ENCODE measurements around the gene PTPRA. TPM values are rescaled to one million over a fixed set of nuclear protein-coding genes. Genes with fewer than 3 reads are reported as not detected.

Gene PTPRA
- total and polyA plus RNA-seq, 12 donors: 8.9 to 37.3 (median 28.5) TPM

- 92 to 93% methylated on average over 8 of the region's 8 CpGs for WGBS, 2 donors
- H3K4me1 ChIP-seq: peaks cover 13 to 42% (median 31%) of the 10 kb centered on the region in 9 donors
- H3K4me3 ChIP-seq: peak overlapping the region in 1 of 10 donors; percentile 92
- H3K27ac ChIP-seq: peak overlapping the region in 5 of 10 donors; percentile 88 to 95 (median 94)
- no peak for TF ChIP-seq CTCF (IDR thresholded peaks at IDR 0.05)
- peaks cover 3 to 38% (median 16%) of the 10 kb centered on the region in 9 donors for H3K36me3 ChIP-seq
- intact Hi-C loops (cut with DNase I): no loop called here
- peak in 1 of 8 donors; percentile 4 for ATAC-seq
- no peak for DNase-seq
- no peaks in the 10 kb centered on the region for H3K27me3 ChIP-seq
- no peaks in the 10 kb centered on the region for H3K9me3 ChIP-seq
These were observed 171.2 kb downstream of the PTPRA start for GRCh38 chr20:3044336-3044965.

GRCh38 chr20:3045042-3045815 is 171.9 kb downstream of the PTPRA start:
- intact Hi-C loops (cut with DNase I): no loop called here
- H3K36me3 ChIP-seq: peaks cover 0 to 38% (median 13%) of the 10 kb centered on the region in 9 donors
- peak in 1 of 2 donors; percentile 85 for DNase-seq
- TF ChIP-seq CTCF (IDR thresholded peaks at IDR 0.05): no peak
- peak overlapping the region; percentile 68 to 99 (median 94) for H3K4me3 ChIP-seq
- peaks cover 13 to 42% (median 31%) of the 10 kb centered on the region in 9 donors for H3K4me1 ChIP-seq
- ATAC-seq: peak; percentile 70 to 82 (median 80)
- H3K9me3 ChIP-seq: no peaks in the 10 kb centered on the region
- no peaks in the 10 kb centered on the region for H3K27me3 ChIP-seq
- H3K27ac ChIP-seq: peak overlapping the region; percentile 85 to 95 (median 90)
- WGBS, 2 donors: 4 to 5% methylated on average over 24 of the region's 24 CpGs

GRCh38 chr20:3045816-3046676 is 172.8 kb downstream of the PTPRA start, which contains the start of gene MRPS26:
MRPS26 (plus strand) TSS chr20:3046052; CDS start chr20:3046069, 17 bp downstream.
- peak within 1 kb of the TSS; percentile 85 to 95 (median 90) for H3K27ac ChIP-seq
- peaks cover 0 to 31% (median 13%) of the 10 kb centered on the region in 9 donors for H3K36me3 ChIP-seq
- intact Hi-C loops (cut with DNase I): no loop called here
- peak within 1 kb of the TSS; percentile 68 to 99 (median 94) for H3K4me3 ChIP-seq
- no peaks in the 10 kb centered on the region for H3K27me3 ChIP-seq
- ATAC-seq (peak; percentile 92 to 95 (median 94)), DNase-seq (peak; percentile 91 to 93)
- H3K9me3 ChIP-seq: no peaks in the 10 kb centered on the region
- WGBS, 2 donors: 0% methylated on average over 97 to 104 of the region's 104 CpGs
- no peak for TF ChIP-seq CTCF (IDR thresholded peaks at IDR 0.05)
- peaks cover 13 to 42% (median 31%) of the 10 kb centered on the region in 9 donors for H3K4me1 ChIP-seq
